A549 (cell line): Measurements from ENCODE around the gene CCDC50.

ENCODE experiments used
- BHLHE40 ChIP-seq: IDR thresholded peaks from 2 replicates; pipeline ENCODE4 v1.6.1; 2012; ENCODE audit warnings: low read depth, low read length, inconsistent platforms
- CTCF ChIP-seq: fragments of >200 bp; sonication (Bioruptor Twin); formaldehyde crosslinking; IDR thresholded peaks from 3 replicates; pipeline ENCODE4 v1.5.1; 2016
- EP300 ChIP-seq, 2 experiments: fragments of >200 bp; sonication (Bioruptor Twin); formaldehyde crosslinking; IDR thresholded peaks; 2 replicates in 1 of 2; 3 replicates in 1 of 2; pipeline ENCODE4 v1.6.1; 2016 to 2017
- HDAC2 ChIP-seq: fragments of 200-600 bp; sonication (generic); IDR thresholded peaks from 2 replicates; pipeline ENCODE4 v1.6.1; 2016
- HOXB5 ChIP-seq: fragments of 250-450 bp; sonication (Bioruptor Pico); IDR thresholded peaks from 2 replicates; pipeline ENCODE4 v1.5.0; 2020; ENCODE audit warnings: mild to moderate bottlenecking, moderate library complexity
- KDM1A ChIP-seq: fragments of 200-600 bp; sonication (generic); IDR thresholded peaks from 2 replicates; pipeline ENCODE4 v1.6.1; 2016; ENCODE audit warnings: low read depth, mild to moderate bottlenecking
- MAFK ChIP-seq: fragments of 450-650 bp; IDR thresholded peaks from 2 replicates; pipeline ENCODE4 v1.6.1; 2014; ENCODE audit not compliant: partially characterized antibody
- MAZ ChIP-seq: fragments of 150-350 bp; IDR thresholded peaks from 2 replicates; pipeline ENCODE4 v1.6.1; 2014; ENCODE audit warnings: antibody characterized with exemption, low read depth, low read length, borderline replicate concordance
- NFE2L2 ChIP-seq: fragments of 150-350 bp; conservative IDR thresholded peaks from 2 replicates; pipeline ENCODE4 v1.6.1; 2014; ENCODE audit warnings: low read length
- NR3C1 ChIP-seq: fragments of >200 bp; sonication (Bioruptor Twin); formaldehyde crosslinking; IDR thresholded peaks from 3 replicates; pipeline ENCODE4 v1.6.1; 2017
- PHF8 ChIP-seq: fragments of 200-600 bp; sonication (generic); IDR thresholded peaks from 2 replicates; pipeline ENCODE4 v1.6.1; 2016; ENCODE audit warnings: low read depth, mild to moderate bottlenecking, antibody characterized with exemption, moderate library complexity, borderline replicate concordance
- RCOR1 ChIP-seq: fragments of 150-350 bp; IDR thresholded peaks from 2 replicates; pipeline ENCODE4 v1.6.1; 2014; ENCODE audit warnings: antibody characterized with exemption, low read length, low read depth
- RFX5 ChIP-seq: fragments of 450-650 bp; IDR thresholded peaks from 2 replicates; pipeline ENCODE4 v1.7.1; 2014; ENCODE audit warnings: antibody characterized with exemption, mild to moderate bottlenecking, moderate library complexity
- USF2 ChIP-seq: fragments of 450-650 bp; IDR thresholded peaks from 2 replicates; pipeline ENCODE4 v1.6.1; 2014; ENCODE audit warnings: antibody characterized with exemption

GRCh38 chr3:191340351-191340750 is 11.2 kb downstream of the CCDC50 start:
- TF ChIP-seq PHF8: no peak
- no peak for TF ChIP-seq USF2
- no peak for TF ChIP-seq CTCF
- TF ChIP-seq MAFK: no peak
- TF ChIP-seq KDM1A: no peak
- TF ChIP-seq EP300 (IDR thresholded peaks at IDR 0.05): no peak
- TF ChIP-seq HDAC2: no peak
- no peak for TF ChIP-seq RCOR1
- TF ChIP-seq NR3C1: no peak
- TF ChIP-seq RFX5: no peak
- TF ChIP-seq MAZ: no peak
- no peak for TF ChIP-seq HOXB5 (CRISPR knock-in tag)
- no peak for TF ChIP-seq BHLHE40
- TF ChIP-seq NFE2L2: no peak
